HEK293 (cell line): ENCODE results near the gene AOAH.

ENCODE experiments used
- CTCF ChIA-PET: fragments of 350-600 bp; formaldehyde crosslinking; extraction: SDS; loops from one replicate; lab custom pipeline; 2021; ENCODE audit warnings: antibody characterized with exemption; lab: Yijun Ruan, JAX
- POLR2A ChIA-PET: fragments of 300-600 bp; formaldehyde crosslinking; extraction: SDS; loops from one replicate; lab custom pipeline; 2020; ENCODE audit warnings: antibody characterized with exemption, inconsistent platforms; lab: Yijun Ruan, JAX
- H3K27ac ChIP-seq: fragments of 200-500 bp; sonication (Bioruptor generic); 2 replicates; pipeline ENCODE4 v1.5.1; 2014; ENCODE audit warnings: low read depth, low read length, control low read depth, inconsistent platforms; ENCODE audit errors: extremely low read depth
- H3K36me3 ChIP-seq, 2 experiments: fragments of 200-500 bp in 1 of 2; sonication (Bioruptor generic) in 1 of 2; 1 replicate in 1 of 2; 2 replicates in 1 of 2; pipeline ENCODE4 v1.5.1; 2014 to 2017; ENCODE audit warnings: inconsistent platforms in 2 of 2, low read length in 2 of 2; ENCODE audit not compliant: control insufficient read depth in 2 of 2, insufficient read depth in 1 of 2
- H3K4me1 ChIP-seq: fragments of 200-500 bp; sonication (Bioruptor generic); 2 replicates; pipeline ENCODE4 v1.5.1; 2014; ENCODE audit warnings: mild to moderate bottlenecking, low read length, inconsistent platforms; ENCODE audit not compliant: control insufficient read depth, insufficient read depth
- H3K4me3 ChIP-seq: 2 replicates; pipeline ENCODE4 v1.5.1; 2011; ENCODE audit warnings: low read depth, mild to moderate bottlenecking, control low read depth, low read length, moderate library complexity
- H3K9me3 ChIP-seq: fragments of 200-500 bp; sonication (Bioruptor generic); 2 replicates; pipeline ENCODE4 v1.5.1; 2014; ENCODE audit warnings: low read depth, low read length, inconsistent platforms; ENCODE audit not compliant: control insufficient read depth, insufficient read depth
- GLI4 ChIP-seq: fragments of 450-650 bp; formaldehyde crosslinking; IDR thresholded peaks from 2 replicates; pipeline ENCODE4 v1.5.1; 2016; ENCODE audit warnings: missing biosample characterization, missing genetic modification characterization
- GLIS1 ChIP-seq: fragments of 450-650 bp; formaldehyde crosslinking; IDR thresholded peaks from 2 replicates; pipeline ENCODE4 v1.5.1; 2016; ENCODE audit warnings: missing biosample characterization, missing genetic modification characterization
- KLF1 ChIP-seq: fragments of 450-650 bp; formaldehyde crosslinking; IDR thresholded peaks from 2 replicates; pipeline ENCODE4 v1.5.1; 2016; ENCODE audit warnings: missing biosample characterization, missing genetic modification characterization
- SP7 ChIP-seq: fragments of 450-650 bp; formaldehyde crosslinking; IDR thresholded peaks from 2 replicates; pipeline ENCODE4 v1.5.1; 2016; ENCODE audit warnings: missing biosample characterization, missing genetic modification characterization
- ZBTB48 ChIP-seq: fragments of 450-650 bp; formaldehyde crosslinking; IDR thresholded peaks from 2 replicates; pipeline ENCODE4 v1.5.1; 2016; ENCODE audit warnings: missing biosample characterization, missing genetic modification characterization
- ZFP3 ChIP-seq: fragments of 450-650 bp; formaldehyde crosslinking; IDR thresholded peaks from 2 replicates; pipeline ENCODE4 v1.5.1; 2016; ENCODE audit warnings: low read depth, missing biosample characterization, missing genetic modification characterization
- ZNF24 ChIP-seq: fragments of 450-650 bp; formaldehyde crosslinking; IDR thresholded peaks from 2 replicates; pipeline ENCODE4 v1.5.1; 2016; ENCODE audit warnings: missing biosample characterization, missing genetic modification characterization
- ZNF274 ChIP-seq, 2 experiments: fragments of 200-500 bp in 1 of 2; fragments of 450-650 bp in 1 of 2; sonication (Bioruptor generic) in 1 of 2; formaldehyde crosslinking in 1 of 2; IDR thresholded peaks; 2 replicates each; pipeline versions ENCODE4 v1.5.1 to v1.6.1; 2014 to 2016; ENCODE audit warnings: borderline replicate concordance in 1 of 2, inconsistent platforms in 1 of 2, low read length in 1 of 2, missing biosample characterization in 1 of 2, missing genetic modification characterization in 1 of 2
- ZNF324 ChIP-seq: fragments of 450-650 bp; formaldehyde crosslinking; IDR thresholded peaks from 2 replicates; pipeline ENCODE4 v1.5.1; 2016; ENCODE audit warnings: missing biosample characterization, missing genetic modification characterization
- ZNF350 ChIP-seq: fragments of 450-650 bp; formaldehyde crosslinking; IDR thresholded peaks from 2 replicates; pipeline ENCODE4 v1.5.0; 2017; ENCODE audit warnings: missing biosample characterization, mild to moderate bottlenecking, missing genetic modification characterization
- ZNF398 ChIP-seq: fragments of 450-650 bp; formaldehyde crosslinking; IDR thresholded peaks from 2 replicates; pipeline ENCODE4 v1.5.1; 2017; ENCODE audit warnings: missing biosample characterization, missing genetic modification characterization
- ZNF416 ChIP-seq: fragments of 450-650 bp; formaldehyde crosslinking; IDR thresholded peaks from 2 replicates; pipeline ENCODE4 v1.5.1; 2016; ENCODE audit warnings: missing biosample characterization, missing genetic modification characterization
- ZNF423 ChIP-seq: fragments of 450-650 bp; formaldehyde crosslinking; IDR thresholded peaks from 2 replicates; pipeline ENCODE4 v1.5.1; 2016; ENCODE audit warnings: missing biosample characterization, missing genetic modification characterization
- ZNF48 ChIP-seq: fragments of 450-650 bp; formaldehyde crosslinking; IDR thresholded peaks from 2 replicates; pipeline ENCODE4 v1.5.1; 2016; ENCODE audit warnings: missing biosample characterization, missing genetic modification characterization
- ZNF548 ChIP-seq: fragments of 450-650 bp; formaldehyde crosslinking; IDR thresholded peaks from 2 replicates; pipeline ENCODE4 v1.5.1; 2016; ENCODE audit warnings: missing biosample characterization, missing genetic modification characterization
- ZNF571 ChIP-seq: fragments of 450-650 bp; formaldehyde crosslinking; IDR thresholded peaks from 2 replicates; pipeline ENCODE4 v1.5.0; 2017; ENCODE audit warnings: missing biosample characterization, missing genetic modification characterization
- ZNF664 ChIP-seq: fragments of 450-650 bp; formaldehyde crosslinking; IDR thresholded peaks from 2 replicates; pipeline ENCODE4 v1.5.1; 2016; ENCODE audit warnings: missing biosample characterization, missing genetic modification characterization
- ZNF830 ChIP-seq: fragments of 450-650 bp; IDR thresholded peaks from 2 replicates; pipeline ENCODE4 v1.5.0; 2018; ENCODE audit warnings: missing biosample characterization, missing genetic modification characterization, low read depth, mild to moderate bottlenecking, moderate library complexity
- ZSCAN4 ChIP-seq: fragments of 450-650 bp; formaldehyde crosslinking; IDR thresholded peaks from 2 replicates; pipeline ENCODE4 v1.5.1; 2017; ENCODE audit warnings: missing biosample characterization, missing genetic modification characterization
- ZSCAN5A ChIP-seq: fragments of 450-650 bp; formaldehyde crosslinking; IDR thresholded peaks from 2 replicates; pipeline ENCODE4 v1.5.1; 2016; ENCODE audit warnings: missing biosample characterization, missing genetic modification characterization

Gene AOAH

GRCh38 chr7:36507475-36508440 lies 216.5 kb downstream of the AOAH start:
- Histone ChIP-seq H3K4me3 (no peak overlapping the region), H3K9me3 (no peaks in the 10 kb centered on the region), H3K27ac (no peak overlapping the region), H3K4me1 (no peaks in the 10 kb centered on the region)
- TF ChIP-seq ZSCAN4 (tag by site-specific recombination) (no peak), ZNF830 (tag by site-specific recombination) (no peak), ZNF548 (tag by site-specific recombination) (no peak), ZNF398 (tag by site-specific recombination) (no peak), ZNF350 (no peak), ZNF664 (tag by site-specific recombination) (no peak), GLI4 (tag by site-specific recombination) (no peak), ZNF274 (IDR thresholded peaks at IDR 0.05; ENCODE audit: low read length) (no peak), ZNF274 (tag by site-specific recombination; IDR thresholded peaks at IDR 0.05; ENCODE audit: borderline replicate concordance) (no peak), ZNF24 (tag by site-specific recombination) (no peak), ZNF324 (tag by site-specific recombination) (no peak), ZNF423 (no peak)
- TF ChIP-seq, all 188 proteins: peak for 0
- no peaks in the 10 kb centered on the region for H3K36me3 ChIP-seq
- POLR2A ChIA-PET, result no interaction called here
- CTCF ChIA-PET, result interaction anchor here (0.7 to 1.4 kb wide), 2 partner anchors 20 to 205 kb away, joined by 4 to 5 read pairs; no protein-coding TSS in a partner anchor

GRCh38 chr7:36506820-36507219 lies 217.5 kb downstream of the AOAH start:
- CTCF ChIA-PET, result interaction anchor here (0.7 to 1.4 kb wide), 2 partner anchors 19 to 41 kb away, joined by 3 to 5 read pairs; no protein-coding TSS in a partner anchor
- TF ChIP-seq ZNF48 (tag by site-specific recombination) (no peak), ZBTB48 (tag by site-specific recombination) (no peak), ZNF416 (tag by site-specific recombination) (no peak), ZNF571 (no peak), KLF1 (tag by site-specific recombination) (no peak), ZSCAN5A (tag by site-specific recombination) (no peak), GLIS1 (tag by site-specific recombination) (no peak), ZFP3 (tag by site-specific recombination) (no peak), SP7 (tag by site-specific recombination) (no peak)
- H3K27ac ChIP-seq, result no peak overlapping the region

More at GRCh38 chr7:36506820-36507219, 217.5 kb downstream of the AOAH start:
- POLR2A ChIA-PET, result no interaction called here
- H3K4me1 ChIP-seq, result no peaks in the 10 kb centered on the region
- H3K4me3 ChIP-seq, result no peak overlapping the region
- no peaks in the 10 kb centered on the region for H3K9me3 ChIP-seq
- H3K36me3 ChIP-seq, result no peaks in the 10 kb centered on the region
